HEK293 (cell line): ENCODE measurements around the gene NUFIP1.

Experiments
- BCL11A ChIP-seq: fragments of 450-650 bp; formaldehyde crosslinking; IDR thresholded peaks from 2 replicates; pipeline ENCODE4 v1.5.1; 2016; ENCODE audit warnings: low read depth, missing biosample characterization, missing genetic modification characterization
- GLI4 ChIP-seq: fragments of 450-650 bp; formaldehyde crosslinking; IDR thresholded peaks from 2 replicates; pipeline ENCODE4 v1.5.1; 2016; ENCODE audit warnings: missing biosample characterization, missing genetic modification characterization
- HOXA7 ChIP-seq: sonication (generic); formaldehyde crosslinking; IDR thresholded peaks from 2 replicates; pipeline ENCODE4 v1.8.1; 2022; ENCODE audit warnings: missing genetic modification reagents, borderline replicate concordance
- MZF1 ChIP-seq: fragments of 450-650 bp; formaldehyde crosslinking; IDR thresholded peaks from 2 replicates; pipeline ENCODE4 v1.5.1; 2017; ENCODE audit warnings: missing biosample characterization, missing genetic modification characterization, borderline replicate concordance
- PBX3 ChIP-seq: sonication (generic); formaldehyde crosslinking; IDR thresholded peaks from 2 replicates; pipeline ENCODE4 v1.8.1; 2022; ENCODE audit warnings: mild to moderate bottlenecking, moderate library complexity, missing genetic modification reagents
- PRDM1 ChIP-seq: fragments of 450-650 bp; formaldehyde crosslinking; IDR thresholded peaks from 2 replicates; pipeline ENCODE4; 2016; ENCODE audit warnings: missing biosample characterization, missing genetic modification characterization
- TRIM28 ChIP-seq: IDR thresholded peaks from 2 replicates; pipeline ENCODE4 v1.6.1; 2011; ENCODE audit warnings: low read length, control low read depth, borderline replicate concordance
- ZBTB7A ChIP-seq: fragments of 450-650 bp; formaldehyde crosslinking; IDR thresholded peaks from 2 replicates; pipeline ENCODE4 v1.5.1; 2016; ENCODE audit warnings: low read depth, missing biosample characterization, missing genetic modification characterization
- ZNF155 ChIP-seq: fragments of 450-650 bp; formaldehyde crosslinking; IDR thresholded peaks from 2 replicates; pipeline ENCODE4 v1.5.1; 2016; ENCODE audit warnings: missing biosample characterization, missing genetic modification characterization
- ZNF18 ChIP-seq: fragments of 450-650 bp; formaldehyde crosslinking; IDR thresholded peaks from 2 replicates; pipeline ENCODE4 v1.5.1; 2016; ENCODE audit warnings: missing biosample characterization, missing genetic modification characterization
- ZNF202 ChIP-seq: fragments of 450-650 bp; formaldehyde crosslinking; IDR thresholded peaks from 2 replicates; pipeline ENCODE4 v1.5.1; 2016; ENCODE audit warnings: missing biosample characterization, missing genetic modification characterization, borderline replicate concordance
- ZNF211 ChIP-seq: fragments of 450-650 bp; formaldehyde crosslinking; IDR thresholded peaks from 2 replicates; pipeline ENCODE4 v1.5.1; 2016; ENCODE audit warnings: low read depth, missing biosample characterization, missing genetic modification characterization
- ZNF248 ChIP-seq: fragments of 450-650 bp; formaldehyde crosslinking; IDR thresholded peaks from 2 replicates; pipeline ENCODE4 v1.5.1; 2017; ENCODE audit warnings: missing biosample characterization, missing genetic modification characterization
- ZNF274 ChIP-seq, 2 experiments: fragments of 200-500 bp in 1 of 2; fragments of 450-650 bp in 1 of 2; sonication (Bioruptor generic) in 1 of 2; formaldehyde crosslinking in 1 of 2; IDR thresholded peaks; 2 replicates each; pipeline versions ENCODE4 v1.5.1 to v1.6.1; 2014 to 2016; ENCODE audit warnings: borderline replicate concordance in 1 of 2, inconsistent platforms in 1 of 2, low read length in 1 of 2, missing biosample characterization in 1 of 2, missing genetic modification characterization in 1 of 2
- ZNF311 ChIP-seq: fragments of 450-650 bp; formaldehyde crosslinking; IDR thresholded peaks from 2 replicates; pipeline ENCODE4 v1.5.1; 2017; ENCODE audit warnings: missing biosample characterization, missing genetic modification characterization, borderline replicate concordance
- ZNF473 ChIP-seq: fragments of 450-650 bp; formaldehyde crosslinking; IDR thresholded peaks from 2 replicates; pipeline ENCODE4 v1.5.1; 2017; ENCODE audit warnings: missing biosample characterization, missing genetic modification characterization
- ZNF600 ChIP-seq: fragments of 450-650 bp; formaldehyde crosslinking; IDR thresholded peaks from 2 replicates; pipeline ENCODE4 v1.5.1; 2016; ENCODE audit warnings: missing biosample characterization, missing genetic modification characterization
- ZNF701 ChIP-seq: fragments of 450-650 bp; formaldehyde crosslinking; IDR thresholded peaks from 2 replicates; pipeline ENCODE4 v1.5.1; 2016; ENCODE audit warnings: missing biosample characterization, missing genetic modification characterization
- ZNF704 ChIP-seq: fragments of 450-650 bp; formaldehyde crosslinking; IDR thresholded peaks from 2 replicates; pipeline ENCODE4 v1.5.1; 2016; ENCODE audit warnings: missing biosample characterization, missing genetic modification characterization
- ZNF707 ChIP-seq: fragments of 450-650 bp; formaldehyde crosslinking; IDR thresholded peaks from 2 replicates; pipeline ENCODE4 v1.5.1; 2016; ENCODE audit warnings: missing biosample characterization, missing genetic modification characterization
- ZNF747 ChIP-seq: fragments of 450-650 bp; formaldehyde crosslinking; IDR thresholded peaks from 2 replicates; pipeline ENCODE4 v1.5.1; 2016; ENCODE audit warnings: missing biosample characterization, missing genetic modification characterization
- ZNF830 ChIP-seq: fragments of 450-650 bp; IDR thresholded peaks from 2 replicates; pipeline ENCODE4 v1.5.0; 2018; ENCODE audit warnings: missing biosample characterization, missing genetic modification characterization, low read depth, mild to moderate bottlenecking, moderate library complexity
- ZSCAN16 ChIP-seq: fragments of 450-650 bp; formaldehyde crosslinking; IDR thresholded peaks from 2 replicates; pipeline ENCODE4 v1.5.1; 2016; ENCODE audit warnings: missing biosample characterization, missing genetic modification characterization
- ZSCAN30 ChIP-seq: fragments of 450-650 bp; IDR thresholded peaks from 2 replicates; pipeline ENCODE4 v1.5.1; 2018; ENCODE audit warnings: missing biosample characterization, mild to moderate bottlenecking, missing genetic modification characterization, moderate library complexity
- TF ChIP-seq, protein P1 (sequence below): fragments of 450-650 bp; formaldehyde crosslinking; IDR thresholded peaks from 2 replicates; pipeline ENCODE4 v1.5.0; 2017; ENCODE audit warnings: missing biosample characterization, missing genetic modification characterization, borderline replicate concordance
- TF ChIP-seq, protein P2 (sequence below): IDR thresholded peaks from 2 replicates; pipeline ENCODE4 v1.6.1; 2011; ENCODE audit warnings: mild to moderate bottlenecking, low read depth, low read length, borderline replicate concordance

The NUFIP1 gene

GRCh38 chr13:44989071-44989889 is at the start of gene NUFIP1, which contains the start of gene GPALPP1 (continued):
- TF ChIP-seq GLI4 (tag by site-specific recombination) (no peak), ZSCAN16 (tag by site-specific recombination) (peak; percentile 84; the same call in 1 of the 2 replicates), ZNF248 (no peak), ZNF311 (no peak), ZNF155 (tag by site-specific recombination) (no peak), MZF1 (tag by site-specific recombination) (no peak), PRDM1 (tag by site-specific recombination) (no peak), HOXA7 (CRISPR knock-in tag) (no peak), PBX3 (CRISPR knock-in tag) (peak; percentile 81), ZNF473 (tag by site-specific recombination) (no peak), ZNF747 (no peak), ZNF701 (tag by site-specific recombination) (no peak), ZSCAN30 (peak; percentile 45; the same call in 1 of the 2 replicates), TRIM28 (no peak), ZNF704 (no peak), ZNF830 (tag by site-specific recombination) (no peak), ZNF274 (IDR thresholded peaks at IDR 0.05; ENCODE audit: low read length) (no peak), ZNF274 (tag by site-specific recombination; IDR thresholded peaks at IDR 0.05; ENCODE audit: borderline replicate concordance) (no peak), ZNF707 (tag by site-specific recombination) (no peak), BCL11A (tag by site-specific recombination) (no peak), ZNF600 (tag by site-specific recombination) (peak; percentile 100), ZNF202 (no peak), ZNF211 (tag by site-specific recombination) (no peak), ZNF18 (tag by site-specific recombination) (no peak), ZBTB7A (tag by site-specific recombination) (0 out of 2 replicates have a peak, but pooled peaks have one; percentile 13)
- TF ChIP-seq, protein P1, sequence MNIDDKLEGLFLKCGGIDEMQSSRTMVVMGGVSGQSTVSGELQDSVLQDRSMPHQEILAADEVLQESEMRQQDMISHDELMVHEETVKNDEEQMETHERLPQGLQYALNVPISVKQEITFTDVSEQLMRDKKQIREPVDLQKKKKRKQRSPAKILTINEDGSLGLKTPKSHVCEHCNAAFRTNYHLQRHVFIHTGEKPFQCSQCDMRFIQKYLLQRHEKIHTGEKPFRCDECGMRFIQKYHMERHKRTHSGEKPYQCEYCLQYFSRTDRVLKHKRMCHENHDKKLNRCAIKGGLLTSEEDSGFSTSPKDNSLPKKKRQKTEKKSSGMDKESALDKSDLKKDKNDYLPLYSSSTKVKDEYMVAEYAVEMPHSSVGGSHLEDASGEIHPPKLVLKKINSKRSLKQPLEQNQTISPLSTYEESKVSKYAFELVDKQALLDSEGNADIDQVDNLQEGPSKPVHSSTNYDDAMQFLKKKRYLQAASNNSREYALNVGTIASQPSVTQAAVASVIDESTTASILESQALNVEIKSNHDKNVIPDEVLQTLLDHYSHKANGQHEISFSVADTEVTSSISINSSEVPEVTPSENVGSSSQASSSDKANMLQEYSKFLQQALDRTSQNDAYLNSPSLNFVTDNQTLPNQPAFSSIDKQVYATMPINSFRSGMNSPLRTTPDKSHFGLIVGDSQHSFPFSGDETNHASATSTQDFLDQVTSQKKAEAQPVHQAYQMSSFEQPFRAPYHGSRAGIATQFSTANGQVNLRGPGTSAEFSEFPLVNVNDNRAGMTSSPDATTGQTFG (tag by site-specific recombination), result no peak
- TF ChIP-seq, protein P2, sequence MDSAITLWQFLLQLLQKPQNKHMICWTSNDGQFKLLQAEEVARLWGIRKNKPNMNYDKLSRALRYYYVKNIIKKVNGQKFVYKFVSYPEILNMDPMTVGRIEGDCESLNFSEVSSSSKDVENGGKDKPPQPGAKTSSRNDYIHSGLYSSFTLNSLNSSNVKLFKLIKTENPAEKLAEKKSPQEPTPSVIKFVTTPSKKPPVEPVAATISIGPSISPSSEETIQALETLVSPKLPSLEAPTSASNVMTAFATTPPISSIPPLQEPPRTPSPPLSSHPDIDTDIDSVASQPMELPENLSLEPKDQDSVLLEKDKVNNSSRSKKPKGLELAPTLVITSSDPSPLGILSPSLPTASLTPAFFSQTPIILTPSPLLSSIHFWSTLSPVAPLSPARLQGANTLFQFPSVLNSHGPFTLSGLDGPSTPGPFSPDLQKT, result no peak
